ENCODE results near the gene TNRC6A. TPM values are rescaled to one million over a fixed set of nuclear protein-coding genes. Genes with fewer than 3 reads are reported as not detected.

TNRC6A gene
- total RNA-seq, 1 donor from 2014 or later, result 34.3 TPM

- DNase-seq, result no peak
- H3K27ac ChIP-seq (replicated peaks), result no peak overlapping the region
These were observed 96.2 kb downstream of the TNRC6A start for GRCh38 chr16:24825696-24826095.

GRCh38 chr16:24826096-24826690 lies 96.7 kb downstream of the TNRC6A start:
- intact Hi-C loops (cut with micrococcal nuclease), result no loop called here
- no peak for DNase-seq
- Histone ChIP-seq H3K4me1 (peaks cover 14% of the 10 kb centered on the region), H3K9me3 (replicated peaks) (no peaks in the 10 kb centered on the region), H3K27ac (replicated peaks) (no peak overlapping the region), H3K36me3 (peaks cover 74% of the 10 kb centered on the region), H3K4me3 (no peak overlapping the region), H3K27me3 (ENCODE audit: low read depth) (no peaks in the 10 kb centered on the region)
- TF ChIP-seq CTCF (IDR thresholded peaks at IDR 0.05; ENCODE audit: borderline replicate concordance), result no peak

More at GRCh38 chr16:24825696-24826095, 96.2 kb downstream of the TNRC6A start:
- H3K27me3 ChIP-seq (ENCODE audit: low read depth), result no peaks in the 10 kb centered on the region
- H3K4me1 ChIP-seq, result peaks cover 14% of the 10 kb centered on the region
- no peak overlapping the region for H3K4me3 ChIP-seq
- H3K9me3 ChIP-seq (replicated peaks), result no peaks in the 10 kb centered on the region
- intact Hi-C loops (cut with micrococcal nuclease), result no loop called here
- TF ChIP-seq CTCF (IDR thresholded peaks at IDR 0.05; ENCODE audit: borderline replicate concordance), result no peak
- peaks cover 79% of the 10 kb centered on the region for H3K36me3 ChIP-seq

DNA sequence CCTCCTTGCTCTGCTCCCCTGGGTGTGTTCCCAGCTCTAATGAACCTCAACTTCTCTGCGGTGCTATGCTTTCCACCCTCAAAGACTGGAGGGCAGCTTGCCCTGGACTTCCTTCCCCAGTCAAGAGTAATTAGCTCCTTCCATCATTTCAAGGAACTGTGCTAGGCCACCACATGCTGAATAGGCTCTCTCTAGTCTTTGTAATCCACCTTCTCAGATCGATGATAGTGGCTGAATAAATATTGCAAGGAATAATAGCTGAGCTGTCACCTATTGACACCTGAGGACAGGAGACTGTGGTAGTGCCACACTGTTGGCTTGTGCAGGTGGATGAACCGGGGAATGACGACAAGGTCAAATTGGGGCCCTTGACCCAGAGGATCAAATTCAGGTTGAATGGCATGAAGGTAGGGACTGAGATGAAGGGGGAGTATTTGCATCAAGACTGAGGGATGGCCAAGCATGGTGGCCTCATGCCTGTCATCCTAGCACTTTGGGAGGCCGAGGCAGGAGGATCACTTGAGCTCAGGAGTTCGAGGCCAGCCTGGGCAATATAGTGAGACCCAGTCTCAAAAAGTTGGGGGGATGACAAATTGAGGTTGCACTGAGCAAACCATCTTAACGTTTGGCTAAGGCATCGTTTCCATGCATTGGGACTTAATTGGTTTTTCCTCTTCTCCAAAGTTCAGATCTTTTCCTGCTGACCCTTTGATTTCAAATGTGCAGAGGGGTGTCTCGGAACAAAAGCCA lies 97.5 kb downstream of the TNRC6A start:
- intact Hi-C loops (cut with micrococcal nuclease), result no loop called here
- Histone ChIP-seq H3K4me3 (no peak overlapping the region), H3K27me3 (ENCODE audit: low read depth) (no peaks in the 10 kb centered on the region), H3K9me3 (replicated peaks) (no peaks in the 10 kb centered on the region), H3K36me3 (peaks cover 66% of the 10 kb centered on the region), H3K4me1 (peaks cover 9% of the 10 kb centered on the region), H3K27ac (replicated peaks) (no peak overlapping the region)
- no peak for DNase-seq
- no peak for TF ChIP-seq CTCF (IDR thresholded peaks at IDR 0.05; ENCODE audit: borderline replicate concordance)

DNA sequence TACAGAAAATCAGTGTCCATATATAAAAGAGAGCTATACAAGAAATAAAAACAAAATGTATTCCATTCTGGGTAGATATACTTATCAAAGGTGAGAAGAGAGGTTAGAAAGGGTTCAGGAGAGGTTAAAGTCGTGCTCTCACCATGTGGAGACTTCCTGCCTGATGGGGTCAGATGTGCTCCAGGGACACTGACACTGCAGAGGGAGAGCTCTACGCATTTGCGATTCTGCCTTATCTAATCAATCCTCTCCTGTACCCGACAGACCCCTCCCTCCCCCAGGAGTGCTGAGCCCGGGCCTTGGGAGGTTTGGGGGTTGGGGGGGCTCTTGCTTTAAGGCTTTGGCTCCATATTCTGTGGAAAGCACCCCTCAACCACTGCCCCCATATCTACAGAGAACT lies 99.7 kb downstream of the TNRC6A start:
- Histone ChIP-seq H3K36me3 (peaks cover 46% of the 10 kb centered on the region), H3K4me3 (no peak overlapping the region), H3K9me3 (replicated peaks) (no peaks in the 10 kb centered on the region), H3K27me3 (ENCODE audit: low read depth) (no peaks in the 10 kb centered on the region), H3K27ac (replicated peaks) (no peak overlapping the region), H3K4me1 (no peaks in the 10 kb centered on the region)
- intact Hi-C loops (cut with micrococcal nuclease), result no loop called here
- no peak for TF ChIP-seq CTCF (IDR thresholded peaks at IDR 0.05; ENCODE audit: borderline replicate concordance)
- DNase-seq, result no peak

GRCh38 chr16:24833352-24833751 lies 103.9 kb downstream of the TNRC6A start:
- no peak for DNase-seq
- no peak overlapping the region for H3K27ac ChIP-seq (replicated peaks)
- intact Hi-C loops (cut with micrococcal nuclease), result no loop called here
- no peaks in the 10 kb centered on the region for H3K9me3 ChIP-seq (replicated peaks)
- no peak for TF ChIP-seq CTCF (IDR thresholded peaks at IDR 0.05; ENCODE audit: borderline replicate concordance)
- no peaks in the 10 kb centered on the region for H3K4me1 ChIP-seq
- H3K36me3 ChIP-seq, result peaks cover 8% of the 10 kb centered on the region
- no peaks in the 10 kb centered on the region for H3K27me3 ChIP-seq (ENCODE audit: low read depth)
- H3K4me3 ChIP-seq, result no peak overlapping the region
